Measurements from ENCODE around the gene C4orf33.
"Not testable (repeated sequence)": the region's sequence is repeated elsewhere in the genome, so short reads cannot be mapped to it uniquely, and the experiment has no call there.

Gene C4orf33, protein sequence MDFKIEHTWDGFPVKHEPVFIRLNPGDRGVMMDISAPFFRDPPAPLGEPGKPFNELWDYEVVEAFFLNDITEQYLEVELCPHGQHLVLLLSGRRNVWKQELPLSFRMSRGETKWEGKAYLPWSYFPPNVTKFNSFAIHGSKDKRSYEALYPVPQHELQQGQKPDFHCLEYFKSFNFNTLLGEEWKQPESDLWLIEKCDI

DNA sequence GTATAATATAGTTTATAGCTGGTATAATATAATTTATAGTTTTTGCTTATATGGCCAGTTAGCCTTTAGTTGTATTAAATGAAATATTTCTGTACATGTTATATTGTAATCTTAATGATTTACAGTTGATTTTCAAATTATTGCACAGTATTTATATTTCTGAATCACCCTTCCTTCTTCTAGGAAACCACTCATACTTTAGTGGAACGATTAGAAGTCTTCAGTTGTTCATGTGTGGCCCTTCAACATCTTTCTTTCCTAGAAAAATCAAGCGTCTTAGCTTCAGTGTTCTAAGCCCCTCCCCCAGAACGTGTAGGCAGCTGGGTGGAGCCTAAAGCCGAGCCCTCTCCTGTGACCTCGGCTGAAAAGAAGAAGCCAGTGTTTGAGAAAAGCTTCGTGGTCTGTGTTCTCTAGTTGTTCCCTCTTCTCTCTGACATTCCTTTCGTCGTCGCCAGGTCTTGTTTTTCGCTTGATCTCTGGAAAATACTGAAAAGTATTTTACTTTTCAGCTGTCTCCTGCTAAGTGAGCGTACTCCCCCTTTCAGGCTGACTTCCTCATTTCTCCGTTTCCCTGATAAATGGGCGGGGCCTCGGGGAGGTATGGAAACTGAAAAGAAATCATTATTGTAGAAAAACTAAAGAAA is at the start of gene C4orf33:
Gene C4orf33, plus strand, starts transcription at position 342 of the 644 bp plus-strand sequence. CDS start 6,459 bp downstream, outside the sequence.
- DNase-seq, result no peak

GRCh38 chr4:129059028-129059427 is 36.9 kb upstream of the C4orf33 start:
- no peak for DNase-seq

- no peak for DNase-seq
Measured at GRCh38 chr4:129062580-129062979, 33.4 kb upstream of the C4orf33 start.

- DNase-seq, result no peak
Measured at GRCh38 chr4:129063640-129064039, 32.3 kb upstream of the C4orf33 start.

GRCh38 chr4:129064717-129065116 is 31.2 kb upstream of the C4orf33 start:
- DNase-seq, result no peak

GRCh38 chr4:129069537-129069936 is 26.4 kb upstream of the C4orf33 start:
- DNase-seq, result not testable (repeated sequence)

GRCh38 chr4:129077326-129077725 is 18.6 kb upstream of the C4orf33 start:
- no peak for DNase-seq

DNA sequence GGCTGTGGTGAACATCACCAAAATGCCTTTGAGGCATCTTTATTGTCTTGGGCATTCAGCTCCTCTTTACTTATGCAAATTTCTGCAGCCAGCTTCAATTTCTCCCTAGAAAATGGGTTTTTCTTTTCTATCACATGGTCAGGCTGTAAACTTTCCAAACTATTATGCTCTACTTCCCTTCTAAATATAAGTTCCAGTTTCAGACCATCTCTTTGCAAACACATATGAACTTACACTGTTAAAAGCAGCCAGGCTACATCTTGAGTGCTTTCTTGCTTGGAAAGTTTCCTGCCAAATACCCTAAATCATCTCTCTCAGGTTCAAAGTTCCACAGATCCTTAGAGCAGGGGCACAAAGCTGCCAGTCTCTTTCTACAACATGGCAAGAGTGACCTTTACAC is 15.8 kb upstream of the C4orf33 start:
- no peak for DNase-seq

- no peak for DNase-seq
Measured at GRCh38 chr4:129082302-129082701, 13.7 kb upstream of the C4orf33 start.

DNA sequence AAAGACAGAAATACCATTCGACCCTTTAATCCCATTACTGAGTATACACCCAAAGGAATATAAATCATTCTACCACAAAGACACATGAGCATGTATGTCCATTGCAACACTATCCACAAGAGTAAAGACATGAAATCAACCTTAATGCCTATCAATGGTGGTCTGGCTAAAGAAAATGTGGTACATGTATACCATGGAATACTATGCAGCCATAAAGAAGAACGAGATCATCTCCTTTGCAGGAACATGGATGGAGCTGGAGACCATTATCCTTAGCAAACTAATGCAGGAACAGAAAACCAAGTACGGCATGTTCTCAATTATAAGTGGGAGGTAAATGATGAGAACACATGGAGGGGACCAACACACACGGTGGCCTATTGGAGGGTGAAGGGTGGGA is 10.5 kb upstream of the C4orf33 start:
- DNase-seq, result no peak

DNA sequence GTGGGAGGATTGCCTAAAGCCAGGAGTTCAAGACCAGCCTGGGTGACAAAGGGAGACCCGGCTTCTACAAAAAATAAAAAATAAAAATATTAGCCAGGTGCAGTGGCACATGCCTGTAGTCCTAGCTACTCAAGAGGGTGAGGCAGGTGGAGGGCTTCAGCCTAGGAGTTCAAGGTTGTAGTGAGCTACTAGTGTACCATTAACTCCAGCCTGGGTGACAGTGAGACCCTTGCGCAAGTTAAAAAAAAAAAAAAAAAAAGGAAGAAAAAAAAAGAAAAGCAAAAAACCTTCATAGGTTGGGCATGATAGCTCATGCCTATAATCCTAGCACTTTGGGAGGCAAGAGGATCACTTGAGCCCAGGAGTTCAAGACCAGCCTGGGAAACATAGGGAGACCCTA is 8.4 kb upstream of the C4orf33 start:
- no peak for DNase-seq

DNA sequence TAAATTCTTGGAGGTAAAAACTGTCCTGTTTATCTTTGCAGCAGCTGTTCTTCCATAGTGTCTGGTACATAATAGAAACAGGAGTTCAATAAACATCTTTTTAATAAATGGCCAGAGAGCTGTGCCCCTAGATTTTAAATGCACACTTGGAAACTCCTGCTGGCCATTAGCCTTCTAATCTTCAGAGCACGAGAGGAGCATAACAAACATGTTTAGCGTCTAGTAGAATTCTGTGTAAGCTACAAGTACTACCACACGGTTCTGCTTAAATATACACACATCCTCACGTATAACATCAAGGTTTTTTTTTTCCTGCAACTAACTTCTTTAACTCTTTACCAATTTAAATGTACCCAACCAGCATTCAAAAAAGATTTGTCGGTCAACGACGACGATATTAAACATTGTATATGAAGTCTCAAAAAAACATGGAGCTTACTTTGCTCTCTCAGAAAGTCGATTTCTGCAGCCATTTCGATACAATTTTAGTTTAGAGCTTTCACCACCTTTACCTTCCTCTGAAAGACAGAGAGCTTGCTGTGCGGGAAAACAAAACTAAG is 3.2 kb upstream of the C4orf33 start:
- DNase-seq, result no peak

DNA sequence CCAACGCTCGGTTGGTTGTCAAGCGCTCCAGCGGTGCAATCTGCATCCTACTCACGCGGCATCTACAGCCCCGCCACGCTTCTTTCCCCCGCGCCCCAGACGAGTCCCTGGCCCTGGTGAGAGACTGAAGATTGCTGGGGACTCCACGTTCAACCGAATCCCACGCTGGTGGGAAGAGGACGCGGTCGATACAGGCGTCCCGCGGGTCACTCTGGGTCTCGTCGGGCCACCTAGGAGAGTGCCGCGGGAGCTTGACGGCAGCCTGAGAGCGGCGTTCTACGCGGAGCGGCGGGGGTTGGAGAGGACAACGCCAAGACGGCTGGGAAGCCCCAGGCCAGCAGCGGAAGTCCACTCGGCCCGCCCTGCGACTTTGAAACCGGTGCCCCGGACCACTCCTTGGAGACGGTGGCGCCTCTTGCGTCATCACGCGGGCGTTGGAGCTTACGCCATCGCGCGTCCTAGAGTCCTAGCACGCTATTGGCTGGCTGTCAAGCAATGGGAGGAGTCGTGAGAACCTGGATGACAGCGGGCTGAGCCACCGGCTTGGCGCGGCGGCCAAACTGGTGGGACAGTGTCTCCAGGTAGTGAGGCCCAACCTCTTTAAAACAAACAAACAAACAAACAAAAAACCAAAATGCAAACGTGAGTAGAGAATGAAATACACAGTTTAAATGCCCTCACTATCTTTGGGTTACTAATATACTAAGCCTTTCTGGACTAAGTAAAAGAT is 2.6 kb upstream of the C4orf33 start, which contains the start of gene SCLT1:
Gene SCLT1, minus strand, starts transcription at position 349 of the 730 bp plus-strand sequence. CDS start 436 bp downstream, outside the sequence.
- DNase-seq, result peak; percentile 90

DNA sequence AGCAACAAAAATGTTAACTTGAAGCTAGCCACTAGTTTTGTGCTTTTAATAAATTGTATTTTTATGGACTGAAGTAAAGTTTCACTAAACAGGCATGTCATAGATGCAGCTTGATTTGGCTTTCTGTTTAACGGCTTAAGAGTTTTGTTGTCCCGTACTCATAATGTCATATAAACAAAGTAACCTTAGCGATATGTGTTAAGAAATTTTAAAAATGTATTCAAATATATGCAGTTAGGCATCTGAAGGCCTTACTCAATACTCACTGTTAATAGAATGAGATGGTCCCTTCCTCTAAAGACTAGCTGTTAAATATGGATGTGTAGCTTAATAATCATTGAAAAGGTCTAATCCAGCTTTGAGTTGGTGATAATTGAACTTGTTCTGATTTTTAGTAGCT is 1.6 kb upstream of the C4orf33 start:
- no peak for DNase-seq

DNA sequence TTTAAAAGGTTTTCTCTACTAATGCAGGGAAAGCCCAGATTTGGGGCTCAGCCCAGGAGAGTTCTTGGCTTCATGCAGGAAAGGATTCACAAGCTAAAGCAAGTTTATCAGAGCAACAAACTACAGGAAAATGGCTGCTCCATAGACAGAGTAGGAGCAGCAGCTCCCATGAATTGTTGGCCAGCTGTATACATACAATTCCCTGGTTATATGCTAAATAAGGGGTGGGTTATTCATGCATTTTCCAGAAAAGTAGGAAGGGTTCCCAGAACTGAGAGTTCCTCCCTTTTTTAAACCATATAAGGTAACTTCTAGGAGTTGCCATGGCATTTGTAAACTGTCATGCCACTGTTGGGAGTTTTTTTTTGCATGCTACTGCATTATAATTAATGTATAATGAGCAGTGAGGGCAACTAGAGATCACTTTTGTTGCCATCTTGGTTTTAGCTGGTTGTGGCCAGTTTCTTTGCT is 2.6 kb downstream of the C4orf33 start:
- no peak for DNase-seq

- DNase-seq, result no peak
Measured at GRCh38 chr4:129109965-129110824, 14.2 kb downstream of the C4orf33 start.

DNA sequence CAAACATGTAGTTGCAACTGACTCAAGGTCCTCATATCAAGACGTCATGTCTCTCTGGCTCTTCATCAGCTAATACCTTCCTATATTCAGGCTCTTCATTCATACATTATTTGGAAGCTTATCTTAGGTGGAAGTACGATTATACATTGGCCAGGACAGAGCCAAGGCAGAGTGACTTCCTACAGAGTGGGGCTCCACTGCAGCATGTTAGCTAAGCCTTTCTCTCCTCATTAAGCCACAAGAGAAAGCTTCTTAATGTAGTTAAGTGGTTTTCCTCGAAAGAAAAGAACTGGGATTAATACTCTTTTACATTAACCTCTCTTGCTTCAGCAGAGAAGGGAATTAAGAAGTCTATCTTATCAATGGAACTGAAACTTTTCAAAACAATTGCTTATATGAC is 15.0 kb downstream of the C4orf33 start:
- DNase-seq, result no peak

DNA sequence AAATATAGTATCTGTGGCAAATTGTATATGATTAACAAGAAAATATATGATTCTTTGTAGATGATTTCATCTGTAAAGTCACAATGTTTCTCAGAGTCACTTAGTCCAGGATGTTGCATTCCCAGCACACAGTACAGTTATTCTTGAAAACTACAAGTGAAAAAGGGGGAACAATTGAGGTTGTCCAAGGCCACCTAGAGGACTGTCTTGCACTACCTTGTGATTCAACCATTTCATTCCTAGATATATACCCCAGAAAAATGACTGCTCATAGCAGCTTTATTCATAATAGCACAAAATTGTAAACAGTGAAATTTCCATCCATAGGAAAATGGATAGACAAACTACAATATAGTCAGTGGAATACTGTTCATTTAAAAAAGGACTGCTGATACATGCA is 16.0 kb downstream of the C4orf33 start:
- DNase-seq, result no peak

DNA sequence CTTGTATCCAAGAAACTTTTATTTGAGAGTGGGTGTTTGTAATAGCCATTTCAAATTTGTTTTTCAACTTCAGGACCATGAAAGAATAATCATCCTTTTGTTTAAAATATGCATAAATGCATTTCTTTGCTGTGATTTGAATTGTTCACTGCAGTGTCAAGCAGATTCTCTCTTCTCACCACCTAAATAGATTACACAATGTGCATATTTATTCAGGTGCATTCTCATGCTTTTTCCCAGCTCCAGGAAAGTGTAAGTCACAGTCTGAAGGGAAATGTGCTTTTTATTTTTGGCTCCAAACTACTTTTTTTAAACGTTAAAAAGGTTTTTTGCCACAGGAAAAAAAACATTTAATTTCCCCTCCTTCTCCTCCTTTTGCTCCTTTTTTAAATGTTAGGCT is 17.5 kb downstream of the C4orf33 start:
- DNase-seq, result no peak

GRCh38 chr4:129113919-129114318 is 18.0 kb downstream of the C4orf33 start:
- DNase-seq, result no peak

DNA sequence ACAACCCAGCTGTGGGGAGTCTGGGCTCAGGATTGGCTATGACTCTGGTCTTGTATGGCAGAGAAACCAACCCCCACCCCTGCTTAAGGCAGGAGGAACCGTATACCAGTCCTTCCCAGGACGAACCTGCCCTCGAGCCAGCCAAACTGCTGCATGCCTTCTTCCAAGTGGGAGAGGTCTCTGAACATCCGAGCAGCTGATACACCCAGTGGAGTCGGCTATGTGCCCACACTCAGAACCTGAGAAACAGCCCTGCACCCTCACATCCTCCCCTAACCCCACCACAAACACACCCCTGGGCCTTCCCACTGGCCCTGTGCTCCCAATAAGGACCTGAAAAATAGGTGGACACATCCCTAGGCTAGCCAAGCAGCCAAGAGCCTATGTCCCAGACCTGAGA is 21.8 kb downstream of the C4orf33 start:
- DNase-seq, result no peak

DNA sequence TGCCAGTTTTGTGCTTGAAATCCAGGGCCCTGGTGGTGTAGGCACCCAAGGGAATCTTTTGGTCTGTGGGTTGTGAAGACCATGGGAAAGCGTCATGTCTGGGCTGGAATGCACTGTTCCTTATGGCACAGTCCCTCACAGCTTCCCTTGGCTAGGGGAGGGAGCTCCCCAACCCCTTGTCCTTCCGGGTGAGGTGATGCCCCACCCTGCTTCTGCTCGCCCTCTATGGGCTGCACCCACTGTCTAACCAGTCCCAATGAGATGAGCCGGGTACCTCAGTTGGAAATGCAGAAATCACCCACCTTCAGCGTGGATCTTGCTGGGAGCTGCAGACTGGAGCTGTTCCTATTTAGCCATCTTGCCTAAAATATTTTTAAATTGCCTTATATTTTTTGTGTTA is 30.7 kb downstream of the C4orf33 start:
- not testable (repeated sequence) for DNase-seq

GRCh38 chr4:129129143-129129542 is 33.2 kb downstream of the C4orf33 start:
- DNase-seq, result no peak
